Adipose tissue (tissue), 3 donors: Measurements from ENCODE around the gene KCNK4. TPM values are rescaled to one million over a fixed set of nuclear protein-coding genes. Genes with fewer than 3 reads are reported as not detected.
"Not testable (repeated sequence)": the region's sequence is repeated elsewhere in the genome, so short reads cannot be mapped to it uniquely, and the experiment has no call there.

Experiments used
- H3K27ac ChIP-seq: one replicate; pipeline ENCODE4 v1.5.1; 2013; ENCODE audit warnings: low read depth, low read length
- WGBS, 3 donors: extraction: QIAGEN DNeasy Blood & Tissue Kit; methylation state at CpG; one replicate each; pipeline ENCODE4 v1.1.7; 2013; 5-methylcytosine and 5-hydroxymethylcytosine counted together
- polyA plus RNA-seq, 3 donors: library from polyadenylated mRNA; stranded (reverse); fragments of 200-250 nt; gene quantifications; one replicate each; pipeline ENCODE4 v1.2.3, GENCODE V29; 2013
- donor health status: healthy with polysubstance abuse.
- donor health status: Bipolar disorder and iron deficiency.
- donor health status: healthy.

The KCNK4 gene
- polyA plus RNA-seq, 3 donors: 0.04 TPM; not detected in 2

DNA sequence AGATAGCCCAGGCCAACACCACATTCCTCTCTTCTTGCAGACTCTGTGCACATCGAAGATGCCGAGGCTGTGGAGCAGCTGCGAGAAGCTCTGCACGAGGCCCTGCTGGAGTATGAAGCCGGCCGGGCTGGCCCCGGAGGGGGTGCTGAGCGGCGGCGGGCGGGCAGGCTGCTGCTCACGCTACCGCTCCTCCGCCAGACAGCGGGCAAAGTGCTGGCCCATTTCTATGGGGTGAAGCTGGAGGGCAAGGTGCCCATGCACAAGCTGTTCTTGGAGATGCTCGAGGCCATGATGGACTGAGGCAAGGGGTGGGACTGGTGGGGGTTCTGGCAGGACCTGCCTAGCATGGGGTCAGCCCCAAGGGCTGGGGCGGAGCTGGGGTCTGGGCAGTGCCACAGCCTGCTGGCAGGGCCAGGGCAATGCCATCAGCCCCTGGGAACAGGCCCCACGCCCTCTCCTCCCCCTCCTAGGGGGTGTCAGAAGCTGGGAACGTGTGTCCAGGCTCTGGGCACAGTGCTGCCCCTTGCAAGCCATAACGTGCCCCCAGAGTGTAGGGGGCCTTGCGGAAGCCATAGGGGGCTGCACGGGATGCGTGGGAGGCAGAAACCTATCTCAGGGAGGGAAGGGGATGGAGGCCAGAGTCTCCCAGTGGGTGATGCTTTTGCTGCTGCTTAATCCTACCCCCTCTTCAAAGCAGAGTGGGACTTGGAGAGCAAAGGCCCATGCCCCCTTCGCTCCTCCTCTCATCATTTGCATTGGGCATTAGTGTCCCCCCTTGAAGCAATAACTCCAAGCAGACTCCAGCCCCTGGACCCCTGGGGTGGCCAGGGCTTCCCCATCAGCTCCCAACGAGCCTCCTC, 24.8 kb downstream of the KCNK4 start:
- WGBS, 3 donors: 74 to 83% (median 82%) methylated on average over 23 to 25 of the region's 25 CpGs
- H3K27ac ChIP-seq: not testable (repeated sequence)

GRCh38 chr11:64316672-64317324, 25.7 kb downstream of the KCNK4 start:
- WGBS, 3 donors: 5 to 7% (median 6%) methylated on average over 32 of the region's 32 CpGs
- peak overlapping the region; percentile 63 for H3K27ac ChIP-seq

GRCh38 chr11:64317325-64317960, 26.3 kb downstream of the KCNK4 start, which contains the start of gene TRMT112:
Gene TRMT112, minus strand, starts transcription at chr11:64317559. Its CDS starts 33 bp downstream, at chr11:64317526.
- H3K27ac ChIP-seq: peak within 1 kb of the TSS; percentile 63
- 0% methylated on average over 43 of the region's 43 CpGs for WGBS, 3 donors

GRCh38 chr11:64317961-64318765, 27.1 kb downstream of the KCNK4 start, which contains the start of gene PRDX5:
Gene PRDX5, plus strand, starts transcription at chr11:64318121. Its CDS starts 95 bp downstream, at chr11:64318216.
- peak within 1 kb of the TSS; percentile 63 for H3K27ac ChIP-seq
- WGBS, 3 donors: 1% methylated on average over 61 of the region's 61 CpGs

- WGBS, 3 donors: 16 to 23% (median 19%) methylated on average over 17 to 19 of the region's 19 CpGs
- H3K27ac ChIP-seq: peak overlapping the region; percentile 4
Measured at GRCh38 chr11:64318766-64319761, 28.0 kb downstream of the KCNK4 start.

DNA sequence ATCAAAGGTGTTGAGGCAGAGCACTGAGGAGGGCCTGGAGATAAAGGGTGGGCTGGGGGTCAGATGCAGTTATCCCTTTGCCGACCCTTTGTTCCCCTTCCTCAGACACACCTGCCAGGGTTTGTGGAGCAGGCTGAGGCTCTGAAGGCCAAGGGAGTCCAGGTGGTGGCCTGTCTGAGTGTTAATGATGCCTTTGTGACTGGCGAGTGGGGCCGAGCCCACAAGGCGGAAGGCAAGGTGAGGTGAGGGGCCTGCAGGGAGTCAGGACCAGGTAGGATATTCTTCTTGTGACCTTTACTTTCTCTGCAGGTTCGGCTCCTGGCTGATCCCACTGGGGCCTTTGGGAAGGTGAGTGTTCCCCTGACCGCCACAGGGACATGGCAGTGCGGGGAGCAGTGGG, 29.5 kb downstream of the KCNK4 start:
- H3K27ac ChIP-seq: no peak overlapping the region
- WGBS, 3 donors: 92 to 95% (median 93%) methylated on average over 7 of the region's 7 CpGs

DNA sequence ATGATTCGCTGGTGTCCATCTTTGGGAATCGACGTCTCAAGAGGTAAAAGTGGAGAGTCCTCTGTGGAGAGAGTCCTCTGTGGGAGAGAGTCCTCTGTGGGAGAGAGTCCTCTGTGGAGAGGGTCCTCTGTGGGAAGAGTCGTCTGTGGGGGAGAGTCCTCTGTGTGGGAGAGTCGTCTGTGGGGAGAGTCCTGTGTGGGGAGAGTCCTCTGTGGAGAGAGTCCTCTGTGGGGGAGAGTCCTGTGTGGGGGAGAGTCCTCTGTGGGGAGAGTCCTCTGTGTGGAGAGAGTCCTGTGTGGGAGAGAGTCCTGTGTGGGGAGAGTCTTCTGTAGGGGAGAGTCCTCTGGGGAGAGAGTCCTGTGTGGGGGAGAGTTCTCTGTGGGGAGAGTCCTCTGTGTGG, 29.9 kb downstream of the KCNK4 start:
- 81 to 84% (median 83%) methylated on average over 5 of the region's 5 CpGs for WGBS, 3 donors
- H3K27ac ChIP-seq: no peak overlapping the region

DNA sequence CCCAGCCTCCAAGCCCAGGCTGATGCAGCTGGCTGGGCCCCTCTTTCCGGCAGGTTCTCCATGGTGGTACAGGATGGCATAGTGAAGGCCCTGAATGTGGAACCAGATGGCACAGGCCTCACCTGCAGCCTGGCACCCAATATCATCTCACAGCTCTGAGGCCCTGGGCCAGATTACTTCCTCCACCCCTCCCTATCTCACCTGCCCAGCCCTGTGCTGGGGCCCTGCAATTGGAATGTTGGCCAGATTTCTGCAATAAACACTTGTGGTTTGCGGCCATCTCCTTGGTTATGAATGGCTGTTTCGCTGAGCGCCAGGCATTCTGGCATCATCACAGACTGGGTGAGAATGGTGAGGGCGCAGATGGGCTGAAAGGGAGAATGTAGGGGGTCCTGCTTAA, 30.4 kb downstream of the KCNK4 start:
- 56 to 91% (median 86%) methylated on average over 5 of the region's 5 CpGs for WGBS, 3 donors
- H3K27ac ChIP-seq: no peak overlapping the region

- 82 to 87% (median 83%) methylated on average over 7 of the region's 7 CpGs for WGBS, 3 donors
Measured at GRCh38 chr11:64322925-64323260, 31.8 kb downstream of the KCNK4 start.

GRCh38 chr11:64323373-64323772, 32.3 kb downstream of the KCNK4 start:
- 65 to 76% (median 73%) methylated on average over 5 of the region's 5 CpGs for WGBS, 3 donors
- no peak overlapping the region for H3K27ac ChIP-seq

More at GRCh38 chr11:64322925-64323260, 31.8 kb downstream of the KCNK4 start:
- no peak overlapping the region for H3K27ac ChIP-seq

DNA sequence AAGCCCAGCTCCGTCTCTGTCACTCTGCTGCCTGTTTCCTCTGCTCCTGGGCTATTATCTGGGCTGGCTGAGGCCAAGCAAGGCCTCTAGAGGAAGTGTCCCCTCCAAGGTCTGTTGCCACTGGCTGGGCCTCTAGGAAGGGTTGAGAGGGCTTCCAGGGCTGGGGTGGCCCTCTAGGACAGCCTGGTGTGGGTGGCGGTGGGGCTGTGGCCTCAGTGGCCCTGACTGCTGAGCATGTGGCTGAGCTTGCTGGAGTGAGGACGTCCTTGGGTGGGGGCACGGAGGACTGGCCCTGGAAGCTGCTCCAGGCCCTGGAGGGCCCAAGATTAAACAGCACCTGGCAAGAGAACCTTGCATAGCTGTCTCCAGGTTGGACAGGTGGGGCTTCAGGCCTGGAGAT, 32.9 kb downstream of the KCNK4 start:
- 77 to 85% (median 83%) methylated on average over 4 of the region's 4 CpGs for WGBS, 3 donors
- H3K27ac ChIP-seq: not testable (repeated sequence)

- WGBS, 3 donors: 88 to 92% (median 92%) methylated on average over 11 of the region's 11 CpGs
Measured at GRCh38 chr11:64324692-64325469, 33.8 kb downstream of the KCNK4 start.

DNA sequence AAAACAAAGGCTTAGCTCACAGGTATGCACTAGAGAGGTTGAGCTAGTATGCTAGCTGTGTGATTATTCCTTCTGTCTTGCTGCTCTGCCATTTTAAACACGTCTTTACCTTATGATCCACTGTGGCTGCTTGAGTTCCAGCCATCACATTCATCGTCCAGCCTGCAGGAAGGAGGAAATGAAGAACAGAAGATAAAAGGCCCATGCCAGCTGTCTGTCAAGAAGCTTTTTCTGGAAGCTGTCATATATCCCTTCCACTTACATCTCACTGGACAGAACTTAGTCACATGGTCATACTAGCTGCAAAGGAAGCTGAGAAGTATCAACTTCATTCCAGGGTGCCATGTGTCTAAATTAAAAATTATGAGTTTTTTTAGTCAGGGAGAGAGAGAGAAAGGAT, 36.3 kb downstream of the KCNK4 start:
- H3K27ac ChIP-seq: no peak overlapping the region
- WGBS, 3 donors: 85 to 92% (median 90%) methylated on average over 2 of the region's 2 CpGs

More at GRCh38 chr11:64324692-64325469, 33.8 kb downstream of the KCNK4 start:
- H3K27ac ChIP-seq: no peak overlapping the region

DNA sequence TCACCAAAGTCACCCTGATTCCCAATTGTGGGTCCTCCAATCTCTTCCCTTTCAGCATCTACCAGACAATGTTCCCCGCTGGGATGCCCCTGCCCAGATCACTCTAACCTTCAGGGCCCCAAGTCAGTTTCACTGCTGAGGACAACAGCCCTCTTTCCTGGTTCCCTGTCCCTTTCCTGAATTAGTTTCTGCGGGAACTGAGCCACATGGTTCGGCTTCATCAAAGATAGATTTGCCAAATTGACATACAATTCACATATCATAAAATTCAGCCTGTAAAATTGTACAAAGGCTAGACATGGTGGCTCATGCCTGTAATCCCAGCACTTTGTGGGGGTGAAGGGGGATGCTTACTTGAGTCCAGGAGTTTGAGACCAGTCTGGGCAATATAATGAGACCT, 36.9 kb downstream of the KCNK4 start:
- no peak overlapping the region for H3K27ac ChIP-seq
- 75 to 86% (median 82%) methylated on average over 3 of the region's 3 CpGs for WGBS, 3 donors

DNA sequence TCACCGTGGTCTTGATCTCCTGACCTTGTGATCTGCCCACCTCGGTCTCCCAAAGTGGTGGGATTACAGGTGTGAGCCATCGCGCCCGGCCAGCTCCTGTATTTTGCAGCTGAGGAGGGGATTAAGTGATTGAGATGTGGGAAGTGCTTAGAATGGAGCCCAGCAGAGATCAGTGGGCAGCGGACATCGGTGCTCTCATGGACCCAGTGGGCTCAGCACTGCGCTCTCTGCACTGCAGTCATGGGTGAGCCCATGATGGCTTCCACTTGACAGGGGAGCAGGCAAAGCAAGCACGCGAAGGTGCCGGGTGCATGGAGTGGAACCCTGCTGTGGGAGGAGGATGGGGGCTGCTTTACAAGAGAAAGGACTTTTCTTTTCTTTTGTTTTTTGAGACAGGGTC, 39.8 kb downstream of the KCNK4 start:
- no peak overlapping the region for H3K27ac ChIP-seq
- 83 to 90% (median 87%) methylated on average over 11 of the region's 11 CpGs for WGBS, 3 donors

GRCh38 chr11:64331569-64332371, 40.7 kb downstream of the KCNK4 start:
- WGBS, 3 donors: 21 to 29% (median 23%) methylated on average over 15 to 20 of the region's 20 CpGs
- no peak overlapping the region for H3K27ac ChIP-seq
